ENCODE measurements around the gene HLA-DPB1. TPM values are rescaled to one million over a fixed set of nuclear protein-coding genes. Genes with fewer than 3 reads are reported as not detected.

Gene HLA-DPB1
- total and polyA plus RNA-seq, 2 of the 4 experiments (the other 2 are of a cell fraction): 7.7 to 10.7 TPM

- Histone ChIP-seq H3K56ac (ENCODE audit: extremely low read depth, insufficient read depth, low read length) (no peak overlapping the region), H4K5ac (ENCODE audit: low read depth, low read length) (no peak overlapping the region), H3K4me2 (ENCODE audit: low read depth, low read length) (no peak overlapping the region), H4K20me1 (ENCODE audit: insufficient read depth, low read length) (no peaks in the 10 kb centered on the region), H2AK9ac (replicated peaks; ENCODE audit: low read depth, low read length, poor library complexity) (no peak overlapping the region), H3K14ac (replicated peaks; ENCODE audit: low read depth, low read length) (no peak overlapping the region), H3K9ac (ENCODE audit: low read depth, low read length) (no peak overlapping the region), H3K27ac (ENCODE audit: insufficient read depth, low read length) (no peak overlapping the region), H3K9me1 (ENCODE audit: insufficient read depth, low read length) (no peaks in the 10 kb centered on the region; the same call in 1 of the 2 replicates), H2BK120ac (ENCODE audit: low read depth, low read length) (no peak overlapping the region), H3K18ac (ENCODE audit: low read depth, low read length) (no peak overlapping the region), H2BK20ac (ENCODE audit: low read depth, low read length) (no peak overlapping the region), H2BK15ac (ENCODE audit: low read depth, low read length) (no peak overlapping the region), H3K36me3 (ENCODE audit: control insufficient read depth, insufficient read depth, low read length) (no peaks in the 10 kb centered on the region), H3K4me1 (ENCODE audit: control insufficient read depth, insufficient read depth, low read length) (no peaks in the 10 kb centered on the region; the same call in 1 of the 2 replicates), H3K4ac (ENCODE audit: low read depth, low read length) (no peak overlapping the region), H2AK5ac (ENCODE audit: low read depth, low read length) (no peak overlapping the region), H2BK5ac (ENCODE audit: low read depth, low read length, poor library complexity, severe bottlenecking) (no peak overlapping the region), H3K27me3 (ENCODE audit: control insufficient read depth, insufficient read depth, low read length) (peaks cover 17% of the 10 kb centered on the region), H2AFZ (replicated peaks; ENCODE audit: low read length, poor library complexity) (no peak overlapping the region), H4K91ac (ENCODE audit: insufficient read depth, low read depth, low read length) (no peak overlapping the region), H3K9me3 (ENCODE audit: control insufficient read depth, insufficient read depth, low read length) (no peaks in the 10 kb centered on the region), H4K8ac (ENCODE audit: low read depth in 2 of 2, low read length in 2 of 2) (no peak overlapping the region), H3K4me3 (ENCODE audit: insufficient read depth, low read depth, low read length) (no peak overlapping the region), H3K23ac (ENCODE audit: low read depth, low read length) (no peak overlapping the region), H3K79me1 (ENCODE audit: low read depth in 1 of 2, low read length in 2 of 2) (no peaks in the 10 kb centered on the region)
- DNase-seq (no peak), ATAC-seq (ENCODE audit: low read depth) (no peak)
- in situ Hi-C loops (cut with MboI; ENCODE audit: low sequenced_read_pairs) (no loop called here), intact Hi-C loops (cut with micrococcal nuclease) (no loop called here), dilution Hi-C loops (cut with HindIII; ENCODE audit: low sequenced_read_pairs, unreplicated experiment) (no loop called here)
- no CpG with 5 or more reads among the region's 3 CpGs for WGBS, 2 experiments (ENCODE audit: extremely low coverage in 2 of 2, insufficient read length in 1 of 2)
- TF ChIP-seq RFX5 (IDR thresholded peaks at IDR 0.05; ENCODE audit: low read depth, low read length) (no peak), RCOR1 (IDR thresholded peaks at IDR 0.05; ENCODE audit: insufficient replicate concordance, low read length) (no peak), USF2 (IDR thresholded peaks at IDR 0.05; ENCODE audit: low read depth, low read length) (no peak), MAFK (IDR thresholded peaks at IDR 0.05; ENCODE audit: low read depth, low read length) (no peak), NFE2L2 (IDR thresholded peaks at IDR 0.05; ENCODE audit: low read depth, low read length) (no peak), CHD1 (IDR thresholded peaks at IDR 0.05; ENCODE audit: low read depth, low read length) (no peak), BHLHE40 (IDR thresholded peaks at IDR 0.05; ENCODE audit: low read depth, low read length) (no peak), POLR2A (IDR thresholded peaks at IDR 0.05; ENCODE audit: low read depth, low read length) (no peak), MXI1 (IDR thresholded peaks at IDR 0.05; ENCODE audit: borderline replicate concordance, low read depth, low read length) (no peak), CEBPB (IDR thresholded peaks at IDR 0.05; ENCODE audit: low read depth, low read length) (no peak), FOS (IDR thresholded peaks at IDR 0.05; ENCODE audit: low read depth, low read length) (no peak), SMC3 (IDR thresholded peaks at IDR 0.05; ENCODE audit: low read depth, low read length) (no peak), CTCF (conservative IDR thresholded peaks at IDR 0.05; ENCODE audit: low read depth, low read length) (no peak), RAD21 (IDR thresholded peaks at IDR 0.05; ENCODE audit: low read length) (no peak), MAZ (IDR thresholded peaks at IDR 0.05; ENCODE audit: borderline replicate concordance, low read depth, low read length) (no peak)
- TF ChIP-seq, protein P1, sequence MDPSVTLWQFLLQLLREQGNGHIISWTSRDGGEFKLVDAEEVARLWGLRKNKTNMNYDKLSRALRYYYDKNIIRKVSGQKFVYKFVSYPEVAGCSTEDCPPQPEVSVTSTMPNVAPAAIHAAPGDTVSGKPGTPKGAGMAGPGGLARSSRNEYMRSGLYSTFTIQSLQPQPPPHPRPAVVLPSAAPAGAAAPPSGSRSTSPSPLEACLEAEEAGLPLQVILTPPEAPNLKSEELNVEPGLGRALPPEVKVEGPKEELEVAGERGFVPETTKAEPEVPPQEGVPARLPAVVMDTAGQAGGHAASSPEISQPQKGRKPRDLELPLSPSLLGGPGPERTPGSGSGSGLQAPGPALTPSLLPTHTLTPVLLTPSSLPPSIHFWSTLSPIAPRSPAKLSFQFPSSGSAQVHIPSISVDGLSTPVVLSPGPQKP (IDR thresholded peaks at IDR 0.05; ENCODE audit: borderline replicate concordance, low read depth, low read length): no peak
- ChIA-PET POLR2A (ENCODE audit: unreplicated experiment) (no interaction called here), CTCF (no interaction called here)
- no TSS peak for BruUV-seq (replicated peaks)
Measured at GRCh38 chr6:33078442-33078841, 2.7 kb downstream of the HLA-DPB1 start.

Data from IMR-90 (cell line).